Measurements from ENCODE around the gene LMNA.

DNA sequence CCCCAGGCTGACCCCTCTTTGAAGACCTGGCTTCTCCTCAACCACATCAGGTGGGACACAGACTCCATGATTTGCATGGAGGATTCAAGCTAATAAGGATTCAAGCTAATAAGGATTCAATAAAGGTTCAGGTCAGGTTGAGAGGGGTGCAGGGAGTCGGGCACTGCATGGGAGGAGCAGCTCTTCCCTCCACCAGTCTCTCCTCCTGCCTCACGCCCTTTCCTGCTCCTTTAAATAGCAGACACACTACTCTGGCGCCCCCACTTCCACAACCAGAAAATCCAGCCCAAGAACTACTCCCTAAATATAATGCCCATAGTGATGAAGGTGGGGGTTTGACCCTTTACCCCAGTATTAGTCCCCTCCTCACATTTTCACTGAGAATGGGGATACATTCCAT lies 39.3 kb upstream of the LMNA start:
- no peak for TF ChIP-seq EZH2 (IDR thresholded peaks at IDR 0.05; ENCODE audit: insufficient read depth, poor library complexity, severe bottlenecking)
- TF ChIP-seq EZH2phosphoT487 (IDR thresholded peaks at IDR 0.05; ENCODE audit: insufficient read depth, low read depth) = no peak

Measured in GM23248 (cell line).